H1 (cell line): ENCODE results near the gene IQCN. TPM values are rescaled to one million over a fixed set of nuclear protein-coding genes. Genes with fewer than 3 reads are reported as not detected.

ENCODE experiments used
- CTBP2 ChIP-seq: IDR thresholded peaks from 2 replicates; pipeline ENCODE4 v1.7.0; 2011; ENCODE audit warnings: borderline replicate concordance, mild to moderate bottlenecking, moderate library complexity, mixed read lengths, low read length; ENCODE audit not compliant: insufficient read depth, insufficient read length
- EP300 ChIP-seq, 2 experiments: IDR thresholded peaks; 1 replicate in 1 of 2; 2 replicates in 1 of 2; pipeline ENCODE4 v1.6.1; 2011 to 2012; ENCODE audit warnings: low read depth in 2 of 2, low read length in 2 of 2, mild to moderate bottlenecking in 2 of 2, borderline replicate concordance in 1 of 2, inconsistent platforms in 1 of 2, moderate library complexity in 1 of 2
- GTF2F1 ChIP-seq: IDR thresholded peaks from 2 replicates; pipeline ENCODE4 v1.6.1; 2012; ENCODE audit warnings: low read depth, low read length, improper control_type of control experiment, borderline replicate concordance
- POU5F1 ChIP-seq: IDR thresholded peaks from 2 replicates; pipeline ENCODE4 v1.6.1; 2011; ENCODE audit warnings: low read depth, mild to moderate bottlenecking, low read length, moderate library complexity
- polyA plus RNA-seq, 7 experiments: library from polyadenylated mRNA; depleted of rRNA in 3 of 7; stranded (reverse) in 5 of 7; unstranded in 2 of 7; fragments of >200 nt in 5 of 7; fragments of 200-250 nt in 2 of 7; gene quantifications; 1 replicate in 5 of 7; 2 replicates in 1 of 7; 4 replicates in 1 of 7; pipeline versions ENCODE4 v1.2.1 to v1.2.3, GENCODE V29; 2011 to 2013; ENCODE audit warnings: missing spikeins in 2 of 7, mixed read lengths in 2 of 7
- total RNA-seq: library from RNA; stranded (reverse); fragmentation: NEBNext Ultra II Directional; extraction: Animal tissue kit (Norgen Biotek cat#: 25700); gene quantifications from 2 replicates; pipeline ENCODE4 v1.2.1, GENCODE V29; 2021

The IQCN gene
- total and polyA plus RNA-seq, 2 of the 8 experiments (the other 6 are each of a cell fraction or from before 2014, with no cell fraction given): 0.36 to 1.0 TPM

GRCh38 chr19:18271433-18271841 is 2.8 kb downstream of the IQCN start (continued):
- TF ChIP-seq EP300 (IDR thresholded peaks at IDR 0.05; ENCODE audit: borderline replicate concordance in 1 of 2, low read depth in 2 of 2, low read length in 2 of 2) (no peak), POU5F1 (no peak), GTF2F1 (no peak), CTBP2 (no peak)
